Esophagus squamous epithelium (tissue), 4 donors: ENCODE measurements around the gene DDX19B.

Experiments
- CTCF ChIP-seq, 6 experiments: fragments of 450-650 bp in 4 of 6; fragments of 200-600 bp in 2 of 6; sonication (generic) in 2 of 6; IDR thresholded peaks; one replicate each; pipeline ENCODE4 v1.5.1; 2016 to 2019; ENCODE audit warnings: antibody characterized with exemption in 6 of 6, mild to moderate bottlenecking in 4 of 6, moderate library complexity in 4 of 6
- POLR2A ChIP-seq, 4 donors: fragments of 450-650 bp; IDR thresholded peaks; one replicate each; pipeline ENCODE4 v1.6.1; 2017; ENCODE audit warnings: antibody characterized with exemption in 4 of 4, mild to moderate bottlenecking in 4 of 4, moderate library complexity in 3 of 4

DNA sequence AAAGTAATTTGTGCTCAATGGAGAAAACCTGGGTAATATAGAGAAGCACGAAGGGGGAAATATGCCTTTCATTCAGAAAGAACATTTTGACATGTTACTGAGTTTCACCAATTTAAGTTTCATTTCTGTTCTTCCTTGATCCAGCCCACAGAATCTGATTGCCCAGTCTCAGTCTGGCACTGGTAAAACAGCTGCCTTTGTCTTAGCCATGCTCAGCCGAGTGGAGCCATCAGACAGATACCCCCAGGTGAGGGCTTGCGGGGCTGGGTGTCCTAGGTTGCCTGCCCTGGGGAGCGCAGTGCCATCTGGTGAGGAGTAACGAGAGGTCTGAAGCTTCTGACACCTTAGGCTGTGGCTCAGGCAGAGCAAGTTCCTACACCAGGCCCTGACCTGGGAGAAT lies 65.4 kb downstream of the DDX19B start:
- TF ChIP-seq CTCF (IDR thresholded peaks at IDR 0.05): no peak
- no peak for TF ChIP-seq POLR2A (IDR thresholded peaks at IDR 0.05)
